ENCODE results near the gene FNDC4. TPM values are rescaled to one million over a fixed set of nuclear protein-coding genes. Genes with fewer than 3 reads are reported as not detected.

Gene FNDC4
- total RNA-seq, 3 donors from 2014 or later: 0.64 to 3.1 (median 1.7) TPM

DNA sequence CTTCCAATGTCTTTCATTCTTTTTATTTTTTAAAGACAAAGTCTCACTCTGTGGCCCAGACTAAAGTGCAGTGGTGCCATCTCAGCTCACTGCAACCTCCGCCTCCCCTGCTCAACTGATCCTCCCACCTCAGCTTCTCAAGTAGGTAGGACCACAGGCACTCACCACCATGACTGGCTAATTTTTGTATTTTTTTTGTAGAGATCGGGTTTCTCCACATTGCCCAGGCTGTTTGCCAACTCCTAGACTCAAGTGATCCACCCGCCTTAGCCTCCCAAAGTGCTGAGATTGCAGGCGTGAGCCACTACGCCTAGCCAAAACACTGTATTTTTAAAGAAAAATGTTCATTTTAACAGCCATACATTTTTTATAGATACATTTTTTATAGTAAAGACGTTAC is 14.3 kb upstream of the FNDC4 start:
- H3K36me3 ChIP-seq (ENCODE audit: low read depth): no peaks in the 10 kb centered on the region
- no peaks in the 10 kb centered on the region for H3K4me1 ChIP-seq (ENCODE audit: low read depth)
- TF ChIP-seq, protein P1, sequence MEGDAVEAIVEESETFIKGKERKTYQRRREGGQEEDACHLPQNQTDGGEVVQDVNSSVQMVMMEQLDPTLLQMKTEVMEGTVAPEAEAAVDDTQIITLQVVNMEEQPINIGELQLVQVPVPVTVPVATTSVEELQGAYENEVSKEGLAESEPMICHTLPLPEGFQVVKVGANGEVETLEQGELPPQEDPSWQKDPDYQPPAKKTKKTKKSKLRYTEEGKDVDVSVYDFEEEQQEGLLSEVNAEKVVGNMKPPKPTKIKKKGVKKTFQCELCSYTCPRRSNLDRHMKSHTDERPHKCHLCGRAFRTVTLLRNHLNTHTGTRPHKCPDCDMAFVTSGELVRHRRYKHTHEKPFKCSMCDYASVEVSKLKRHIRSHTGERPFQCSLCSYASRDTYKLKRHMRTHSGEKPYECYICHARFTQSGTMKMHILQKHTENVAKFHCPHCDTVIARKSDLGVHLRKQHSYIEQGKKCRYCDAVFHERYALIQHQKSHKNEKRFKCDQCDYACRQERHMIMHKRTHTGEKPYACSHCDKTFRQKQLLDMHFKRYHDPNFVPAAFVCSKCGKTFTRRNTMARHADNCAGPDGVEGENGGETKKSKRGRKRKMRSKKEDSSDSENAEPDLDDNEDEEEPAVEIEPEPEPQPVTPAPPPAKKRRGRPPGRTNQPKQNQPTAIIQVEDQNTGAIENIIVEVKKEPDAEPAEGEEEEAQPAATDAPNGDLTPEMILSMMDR (IDR thresholded peaks at IDR 0.05): no peak
- no peaks in the 10 kb centered on the region for H3K9me3 ChIP-seq
- no peak for DNase-seq
- ATAC-seq: no peak
- intact Hi-C loops (cut with DNase I, micrococcal nuclease): no loop called here
- no peak overlapping the region for H3K4me3 ChIP-seq

DNA sequence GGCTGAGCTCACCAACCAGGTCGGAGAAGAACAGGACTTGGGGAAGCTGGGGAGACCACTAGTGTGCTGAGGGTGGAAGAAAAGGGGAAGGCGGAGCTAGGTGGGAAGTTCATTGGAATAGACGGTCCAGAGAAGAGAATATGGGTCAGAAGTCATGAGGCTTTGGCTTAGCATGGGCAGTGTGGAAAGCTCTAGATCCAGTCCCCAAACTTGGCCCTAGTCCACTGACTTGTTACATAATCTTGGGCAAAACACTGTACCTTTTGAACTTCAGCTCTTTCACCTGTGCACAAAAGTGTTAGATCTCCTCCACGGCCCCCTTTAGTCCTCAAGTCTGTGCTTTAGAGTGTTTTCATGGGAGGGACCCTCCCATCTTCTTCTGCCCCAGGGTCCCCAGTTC is 12.3 kb upstream of the FNDC4 start:
- no peak for ATAC-seq
- TF ChIP-seq, protein P1 (IDR thresholded peaks at IDR 0.05): no peak
- intact Hi-C loops (cut with DNase I, micrococcal nuclease): no loop called here

DNA sequence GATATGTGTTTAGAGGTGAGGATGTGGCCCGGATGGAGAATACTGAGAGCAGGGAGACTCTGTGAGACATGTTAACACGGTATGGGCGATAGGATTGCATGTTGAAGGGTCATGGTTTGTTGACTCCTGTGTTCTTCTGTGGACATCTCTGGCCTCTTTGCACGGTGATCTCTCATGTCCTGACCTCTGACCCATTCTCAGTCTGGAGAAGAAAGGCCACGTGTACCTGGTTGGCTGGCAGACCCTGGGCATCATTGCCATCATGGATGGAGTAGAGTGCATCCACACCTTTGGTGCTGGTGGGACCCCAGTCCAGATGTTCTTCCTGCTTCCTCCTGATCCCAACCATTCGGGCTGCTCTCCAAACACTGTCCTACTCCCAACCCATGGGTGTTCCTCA is 11.6 kb upstream of the FNDC4 start:
- intact Hi-C loops (cut with DNase I, micrococcal nuclease): no loop called here
- no peak overlapping the region for H3K4me3 ChIP-seq
- H3K9me3 ChIP-seq: no peaks in the 10 kb centered on the region
- no peaks in the 10 kb centered on the region for H3K36me3 ChIP-seq (ENCODE audit: low read depth)
- no peaks in the 10 kb centered on the region for H3K4me1 ChIP-seq (ENCODE audit: low read depth)
- TF ChIP-seq, protein P1 (IDR thresholded peaks at IDR 0.05): no peak
- no peak for ATAC-seq
- no peak for DNase-seq

More for the DNA sequence above, 12.3 kb upstream of the FNDC4 start:
- no peaks in the 10 kb centered on the region for H3K36me3 ChIP-seq (ENCODE audit: low read depth)
- H3K4me3 ChIP-seq: no peak overlapping the region
- H3K4me1 ChIP-seq (ENCODE audit: low read depth): no peaks in the 10 kb centered on the region
- no peak for DNase-seq
- H3K9me3 ChIP-seq: no peaks in the 10 kb centered on the region

DNA sequence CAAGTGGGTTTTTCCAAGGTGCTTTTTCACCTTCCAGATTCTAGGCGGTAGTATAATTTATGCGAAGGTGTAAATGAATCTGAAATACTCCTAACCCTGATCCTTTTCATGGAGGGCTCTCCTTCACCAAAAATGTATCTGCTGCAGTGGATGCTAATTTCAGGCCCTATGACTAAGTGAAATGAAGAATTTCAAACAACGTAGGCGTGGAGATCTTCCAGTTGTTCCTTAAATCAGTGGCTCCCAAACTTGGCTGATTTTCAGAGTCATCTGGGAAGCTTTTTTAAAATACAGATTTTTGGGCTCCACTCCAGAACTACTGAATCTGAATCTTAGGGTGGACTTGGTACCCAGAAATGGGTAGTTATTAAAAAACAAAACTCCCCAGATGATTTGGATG is 7.1 kb upstream of the FNDC4 start:
- Histone ChIP-seq H3K4me3 (no peak overlapping the region), H3K36me3 (ENCODE audit: low read depth) (no peaks in the 10 kb centered on the region), H3K9me3 (no peaks in the 10 kb centered on the region), H3K4me1 (ENCODE audit: low read depth) (no peaks in the 10 kb centered on the region)
- ATAC-seq (no peak), DNase-seq (no peak)
- intact Hi-C loops (cut with DNase I, micrococcal nuclease): no loop called here
- TF ChIP-seq, protein P1 (IDR thresholded peaks at IDR 0.05): no peak

DNA sequence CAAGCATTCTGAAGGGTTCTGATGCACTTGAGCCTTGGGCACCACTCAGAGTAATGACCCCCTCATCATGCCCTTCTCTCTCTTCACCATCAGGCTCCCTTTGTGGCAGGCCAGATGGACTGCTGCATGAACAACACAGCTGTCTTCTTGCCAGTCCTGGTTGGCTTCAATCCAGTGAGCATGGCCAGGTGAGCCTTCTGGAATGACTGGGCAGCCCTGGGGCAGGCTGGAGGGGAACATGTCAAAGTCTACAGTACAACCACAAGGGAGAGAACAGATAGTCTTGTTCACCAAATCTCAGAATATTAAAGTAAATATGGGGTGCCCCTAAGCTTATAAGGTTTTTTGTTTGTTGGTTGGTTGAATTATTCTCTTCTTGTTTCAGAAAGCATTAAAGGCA is 6.0 kb upstream of the FNDC4 start:
- Histone ChIP-seq H3K4me1 (ENCODE audit: low read depth) (no peaks in the 10 kb centered on the region), H3K36me3 (ENCODE audit: low read depth) (no peaks in the 10 kb centered on the region), H3K4me3 (no peak overlapping the region), H3K9me3 (no peaks in the 10 kb centered on the region)
- ATAC-seq (no peak), DNase-seq (no peak)
- intact Hi-C loops (cut with DNase I, micrococcal nuclease): no loop called here
- TF ChIP-seq, protein P1 (IDR thresholded peaks at IDR 0.05): no peak

DNA sequence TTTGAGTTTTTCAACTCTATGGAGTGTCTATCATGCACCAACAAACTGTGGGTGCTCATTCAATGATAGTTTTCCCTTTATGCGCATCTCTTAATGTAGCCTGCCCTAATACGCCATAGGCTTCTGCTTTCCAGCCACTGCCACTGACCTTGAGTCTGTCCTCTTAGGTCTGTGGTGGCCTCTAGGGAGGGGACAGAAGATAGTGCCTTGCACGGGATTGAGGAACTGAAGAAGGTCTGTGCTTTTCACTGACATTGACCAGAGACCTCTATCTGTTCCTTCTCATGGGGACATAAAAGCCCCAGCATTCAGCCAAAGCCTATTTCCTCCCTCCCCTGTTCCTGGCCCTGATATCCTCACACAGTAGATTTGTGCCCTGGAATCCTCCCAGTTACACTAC is 4.0 kb upstream of the FNDC4 start:
- H3K4me1 ChIP-seq (ENCODE audit: low read depth): peaks cover 3% of the 10 kb centered on the region
- intact Hi-C loops (cut with DNase I, micrococcal nuclease): no loop called here
- DNase-seq: no peak
- H3K9me3 ChIP-seq: no peaks in the 10 kb centered on the region
- no peak for ATAC-seq
- no peaks in the 10 kb centered on the region for H3K36me3 ChIP-seq (ENCODE audit: low read depth)
- TF ChIP-seq, protein P1 (IDR thresholded peaks at IDR 0.05): no peak
- no peak overlapping the region for H3K4me3 ChIP-seq

Data from mucosa of descending colon (tissue), 3 donors.